Transverse colon (tissue), 3 donors: ENCODE results near the gene PCSK9.
"Not testable (repeated sequence)": the region's sequence is repeated elsewhere in the genome, so short reads cannot be mapped to it uniquely, and the experiment has no call there.

Source experiments
- CTCF ChIP-seq, 5 experiments: fragments of 200-600 bp in 3 of 5; fragments of 450-650 bp in 2 of 5; sonication (generic) in 3 of 5; IDR thresholded peaks; 1 replicate in 2 of 5; 2 replicates in 3 of 5; pipeline ENCODE4 v1.5.1; 2016 to 2017; ENCODE audit warnings: antibody characterized with exemption in 5 of 5, inconsistent platforms in 3 of 5, mild to moderate bottlenecking in 2 of 5, moderate library complexity in 1 of 5
- POLR2A ChIP-seq: fragments of 450-650 bp; IDR thresholded peaks from one replicate; pipeline ENCODE4 v1.6.1; 2016; ENCODE audit warnings: antibody characterized with exemption, mild to moderate bottlenecking, moderate library complexity

GRCh38 chr1:55109005-55109404 lies 69.7 kb downstream of the PCSK9 start:
- not testable (repeated sequence) for TF ChIP-seq POLR2A; CTCF (IDR thresholded peaks at IDR 0.05)
